NCI-H1436 (cell line): ENCODE data around the gene RELB.
A peak's percentile ranks its signal among the peaks of the same experiment; 100 is the strongest.

ENCODE experiments used
- DNase-seq: peaks from one replicate; lab custom pipeline; 2025; lab: John Stamatoyannopoulos, UW

Gene RELB

DNA sequence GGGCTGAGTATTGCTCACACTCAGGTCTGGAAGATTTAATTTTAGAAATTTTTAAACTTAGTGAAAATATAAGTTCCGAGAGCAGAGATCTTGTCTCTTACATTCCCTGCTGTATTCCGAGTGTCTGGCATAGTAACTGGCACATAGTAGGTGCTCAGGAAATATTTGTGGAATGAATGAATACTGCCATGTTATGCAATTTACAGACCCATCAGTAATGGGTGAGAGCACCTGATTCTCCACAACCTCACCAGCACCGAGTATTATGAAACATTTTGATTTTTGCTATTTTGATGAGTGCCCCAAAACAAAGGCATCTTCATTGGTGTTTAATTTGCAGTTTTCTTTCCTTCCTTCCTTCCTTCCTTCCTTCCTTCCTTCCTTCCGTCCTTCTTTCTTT is 21.8 kb downstream of the RELB start:
- no peak for DNase-seq

DNA sequence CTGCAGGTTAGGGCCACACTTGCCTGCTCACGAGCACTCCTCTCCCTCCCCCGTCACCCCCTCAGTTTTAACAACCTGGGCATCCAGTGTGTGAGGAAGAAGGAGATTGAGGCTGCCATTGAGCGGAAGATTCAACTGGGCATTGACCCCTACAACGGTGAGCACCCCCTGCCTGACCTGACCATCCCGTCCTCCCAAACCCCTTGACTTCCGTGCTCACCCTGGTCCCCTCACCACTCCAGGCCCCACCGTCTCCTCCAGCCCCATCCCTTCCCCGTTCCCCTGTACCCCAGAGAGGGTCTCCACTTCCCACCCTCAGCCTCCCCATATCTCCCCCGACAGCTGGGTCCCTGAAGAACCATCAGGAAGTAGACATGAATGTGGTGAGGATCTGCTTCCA is 24.0 kb downstream of the RELB start:
- DNase-seq: no peak

DNA sequence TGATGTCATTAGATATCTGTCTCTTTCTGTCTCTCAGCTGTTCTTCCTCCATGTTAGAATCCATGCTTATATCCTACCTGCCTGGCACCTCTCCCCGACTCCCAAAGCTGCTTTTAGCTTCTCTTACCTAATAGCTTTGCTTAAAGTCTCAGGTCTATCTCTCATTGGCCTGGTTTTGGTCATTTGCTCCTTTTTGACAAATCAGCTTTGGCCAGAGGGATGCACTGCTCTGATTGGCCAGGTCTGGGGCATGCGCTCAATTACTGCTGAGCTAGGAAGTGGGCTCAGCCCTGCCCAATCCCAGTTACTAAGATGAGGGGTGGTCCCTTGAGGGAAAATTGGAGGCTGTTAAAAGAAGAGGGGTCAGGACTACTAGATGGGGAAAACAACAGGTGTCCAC is 26.1 kb downstream of the RELB start:
- DNase-seq: no peak

DNA sequence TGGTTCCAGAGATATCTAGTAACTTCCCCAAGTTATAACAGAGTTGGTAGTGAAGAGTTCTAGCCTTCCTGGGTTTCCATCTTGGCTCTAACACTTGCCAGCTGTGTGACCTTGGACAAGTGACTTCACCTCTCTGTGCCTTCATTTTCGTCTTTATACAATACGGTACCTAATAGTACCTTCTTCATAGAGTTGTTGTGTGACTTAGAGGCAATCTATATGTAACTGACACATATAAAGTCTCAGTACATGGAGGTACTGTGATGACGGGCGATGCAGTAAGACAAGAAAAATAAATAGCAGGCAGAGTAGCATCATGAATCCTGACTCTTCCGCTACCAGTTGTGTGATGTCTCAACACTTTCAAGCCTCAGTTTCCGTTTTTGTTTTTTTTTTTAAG is 29.6 kb downstream of the RELB start:
- no peak for DNase-seq

GRCh38 chr19:45032421-45032820 is 31.2 kb downstream of the RELB start:
- no peak for DNase-seq

- DNase-seq: no peak
Measured at GRCh38 chr19:45035755-45036154, 34.5 kb downstream of the RELB start.

- no peak for DNase-seq
Measured at GRCh38 chr19:45037393-45038169, 36.3 kb downstream of the RELB start.

- peak; percentile 85 for DNase-seq
Measured at GRCh38 chr19:45038931-45039893, 37.9 kb downstream of the RELB start, which contains the start of gene CLASRP. Gene CLASRP, plus strand, starts transcription at chr19:45039045. Its CDS starts 1,168 bp downstream, at chr19:45040213.

DNA sequence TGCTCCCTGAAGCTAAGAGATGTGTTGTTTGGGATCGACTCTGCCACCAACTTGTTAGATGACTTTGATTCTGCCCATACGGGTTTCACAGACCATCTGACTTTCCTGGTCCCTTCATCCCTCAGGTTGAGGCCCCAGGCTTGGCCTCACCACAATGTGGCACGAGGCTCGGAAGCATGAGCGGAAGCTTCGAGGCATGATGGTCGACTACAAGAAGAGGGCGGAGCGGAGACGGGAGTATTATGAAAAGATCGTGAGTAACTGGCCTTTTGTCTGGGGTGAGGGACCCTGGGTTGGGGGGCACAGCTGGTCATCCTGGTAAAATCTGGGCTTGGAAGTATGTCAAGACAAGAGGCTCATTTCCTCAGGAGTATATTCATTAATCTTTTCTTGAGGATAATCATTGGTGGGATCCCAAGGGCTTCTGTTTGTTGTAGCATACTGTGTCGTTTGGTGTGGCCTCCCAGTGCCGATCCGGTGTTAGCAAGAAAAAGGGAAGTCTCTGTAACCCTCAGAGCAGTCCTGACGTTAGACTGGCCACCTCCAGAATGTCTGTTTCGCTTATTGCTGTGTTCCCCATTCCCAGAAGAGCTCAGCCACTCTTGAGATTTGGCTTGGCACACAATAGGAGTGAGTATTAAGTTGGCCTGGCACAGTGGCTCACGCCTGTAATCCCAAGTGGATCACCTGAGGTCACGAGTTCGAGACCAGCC is 39.0 kb downstream of the RELB start:
- no peak for DNase-seq

DNA sequence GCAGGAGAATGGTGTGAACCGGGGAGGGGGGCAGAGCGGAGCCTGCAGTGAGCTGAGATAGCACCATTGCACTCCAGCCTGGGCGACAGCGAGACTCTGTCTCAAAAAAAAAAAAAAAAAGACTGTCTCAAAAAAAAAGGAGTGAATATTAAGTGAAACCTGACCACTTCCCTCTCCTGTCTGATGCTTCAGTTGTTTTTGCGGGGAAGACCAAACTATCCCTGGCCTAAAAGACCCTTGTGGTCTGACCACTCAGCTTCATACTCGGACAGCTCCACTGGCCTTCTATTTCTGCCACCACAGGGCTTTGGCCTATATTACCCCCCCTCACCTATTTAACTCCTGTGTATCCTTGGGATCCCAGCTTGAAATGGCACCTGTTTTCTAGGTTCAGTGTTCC is 39.9 kb downstream of the RELB start:
- no peak for DNase-seq

DNA sequence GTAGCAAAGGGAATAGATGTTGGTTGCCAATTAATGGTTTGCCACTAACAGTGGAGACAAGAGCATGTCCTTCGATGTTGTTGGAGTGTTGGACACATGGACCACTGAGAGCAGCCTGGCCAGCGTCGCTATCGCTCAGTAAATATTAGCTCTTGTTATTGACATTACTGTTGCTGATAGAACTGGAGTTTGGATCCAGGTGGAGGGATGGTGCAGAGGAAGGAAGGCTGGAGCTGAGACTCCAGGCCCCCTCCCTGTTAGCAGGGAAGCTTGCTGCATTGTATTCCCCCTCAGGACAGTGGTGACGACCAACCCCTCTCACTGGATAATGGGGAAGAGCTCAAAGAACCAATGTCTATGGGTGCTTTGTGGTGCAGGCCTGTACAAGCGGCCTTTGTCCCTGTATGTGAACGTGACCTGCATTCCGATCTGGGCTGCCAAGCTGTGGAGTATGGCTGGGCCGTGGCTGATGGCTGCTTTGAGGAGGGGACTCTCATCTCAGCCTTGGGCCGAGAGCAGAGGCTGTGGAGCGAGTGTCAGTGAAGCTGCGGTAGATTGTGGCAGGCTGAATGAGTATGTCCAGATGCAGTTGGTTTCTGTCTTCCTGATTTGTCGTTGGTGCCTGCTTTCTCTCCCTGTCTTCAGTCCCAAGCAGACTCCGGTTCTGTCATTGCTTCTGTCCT is 44.5 kb downstream of the RELB start:
- no peak for DNase-seq

GRCh38 chr19:45046355-45046754 is 45.1 kb downstream of the RELB start:
- DNase-seq: no peak

DNA sequence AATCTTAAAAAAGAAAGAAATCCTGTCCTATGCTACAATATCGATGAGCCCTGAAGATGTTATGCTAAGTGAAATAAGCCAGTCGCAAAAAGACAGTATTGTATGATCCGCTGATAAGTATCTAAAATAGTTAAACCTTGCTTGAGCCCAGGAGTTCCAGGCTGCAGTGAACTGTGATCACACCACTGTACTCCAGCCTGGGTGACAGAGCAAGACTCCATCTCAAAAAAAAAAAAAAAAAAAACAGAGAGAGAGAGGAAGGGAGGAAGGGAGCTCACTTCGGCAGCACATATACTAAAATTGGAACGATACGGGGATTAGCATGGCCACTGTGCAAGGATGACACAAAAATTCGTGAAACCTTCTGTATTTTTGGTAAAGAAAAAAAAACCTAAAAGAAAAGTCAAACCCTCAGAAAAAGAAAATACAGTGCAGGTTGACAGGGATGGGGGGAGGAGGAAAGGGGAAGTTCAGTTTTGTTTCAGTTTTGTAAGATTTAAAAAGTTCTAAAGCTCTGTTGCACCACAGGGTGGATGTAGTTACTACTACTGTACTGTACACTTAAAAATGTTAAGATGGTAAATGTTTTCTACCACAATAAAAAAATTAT is 46.0 kb downstream of the RELB start:
- no peak for DNase-seq

- no peak for DNase-seq
Measured at GRCh38 chr19:45049073-45049736, 47.9 kb downstream of the RELB start.

DNA sequence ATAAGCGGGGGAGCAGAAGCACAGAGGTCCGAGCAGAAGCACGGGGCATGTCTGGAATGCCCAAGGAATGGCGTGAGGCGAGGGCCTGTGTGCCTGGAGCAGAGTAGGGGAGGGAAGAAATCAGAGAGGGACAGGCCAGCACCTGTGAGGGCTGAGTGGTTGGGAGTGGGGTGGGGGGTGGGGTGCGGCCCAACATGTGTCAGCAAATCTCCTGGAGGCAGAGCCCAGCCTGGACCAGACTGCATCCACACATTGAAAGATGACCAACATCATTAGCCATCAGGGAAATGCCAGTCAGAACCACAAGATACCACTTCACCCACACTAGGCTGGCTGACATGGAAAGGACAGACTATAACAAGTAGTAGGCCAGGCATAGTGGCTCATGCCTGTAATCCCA is 48.8 kb downstream of the RELB start:
- no peak for DNase-seq

- no peak for DNase-seq
Measured at GRCh38 chr19:45051929-45052579, 50.8 kb downstream of the RELB start.

- DNase-seq: no peak
Measured at GRCh38 chr19:45056831-45057230, 55.6 kb downstream of the RELB start.

DNA sequence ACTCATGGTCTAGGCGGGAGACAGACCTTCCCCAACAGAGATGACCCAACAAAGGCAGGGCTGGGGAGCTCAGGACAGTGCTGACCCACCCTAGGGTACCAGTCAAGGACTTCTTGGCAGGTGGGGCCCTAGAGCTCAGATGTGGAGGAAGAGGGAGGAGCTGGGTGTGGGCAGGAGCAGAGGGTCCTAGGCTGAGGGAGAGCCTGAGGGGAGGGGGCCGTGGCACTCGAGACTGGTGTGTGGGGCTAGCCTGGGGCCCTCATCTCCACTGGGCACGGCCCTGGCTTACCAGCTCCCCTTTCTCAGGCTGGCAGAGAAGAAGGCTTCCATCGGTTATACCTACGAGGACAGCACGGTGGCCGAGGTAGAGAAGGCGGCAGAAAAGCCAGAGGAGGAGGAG is 56.2 kb downstream of the RELB start:
- no peak for DNase-seq

DNA sequence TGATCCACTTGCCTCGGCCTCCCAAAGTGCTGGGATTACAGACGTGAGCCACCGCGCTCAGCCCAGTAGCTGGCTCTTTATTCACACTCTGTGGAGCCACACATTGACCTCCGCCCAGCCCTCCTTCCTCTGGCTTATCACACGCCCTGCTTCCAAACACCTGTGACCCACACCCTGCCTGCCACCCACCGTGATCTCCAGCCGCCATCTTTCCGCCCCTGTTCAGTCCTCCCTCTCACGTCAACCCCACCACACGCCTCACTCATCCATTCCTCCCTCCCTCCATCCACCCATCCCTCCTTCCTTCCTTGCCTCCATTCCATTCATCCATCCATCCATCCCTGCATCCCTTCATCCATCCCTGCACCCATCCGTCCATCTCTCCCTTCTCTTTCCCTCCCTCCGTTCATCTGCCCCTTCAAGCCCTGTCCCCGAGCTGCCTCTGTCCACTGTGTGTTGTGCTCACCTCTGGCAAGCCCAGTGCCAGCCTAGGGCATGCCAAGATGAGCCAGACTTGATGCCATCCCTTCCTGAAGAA is 57.4 kb downstream of the RELB start:
- no peak for DNase-seq
